Activated T-cell treated with anti-CD3 and anti-CD28 coated beads, Interleukin-2, amount 50 U/mL, for 72 hours (primary cell): Measurements from ENCODE around the gene FHL2. TPM values are rescaled to one million over a fixed set of nuclear protein-coding genes. Genes with fewer than 3 reads are reported as not detected.

Experiments used
- ATAC-seq, 2 donors: fragments of 150-1000 bp; cut with Tn5 transposase; replicated peaks in 1 of 2; 2 replicates each; pipeline ENCODE4 v1.10.0; 2021; ENCODE audit warnings: moderate library complexity in 2 of 2, mild to moderate bottlenecking in 1 of 2
- DNase-seq, 2 donors: peaks; one replicate each; pipeline ENCODE4 v3.0.0; 2021 to 2022; ENCODE audit warnings: mixed read lengths in 1 of 2
- H3K27ac Mint-ChIP-seq: one replicate; pipeline ENCODE4 v1.8.0; 2022; ENCODE audit warnings: mild to moderate bottlenecking, moderate library complexity, mixed read lengths
- H3K27me3 Mint-ChIP-seq: one replicate; pipeline ENCODE4 v1.8.0; 2022; ENCODE audit warnings: low read depth, mixed read lengths
- H3K36me3 Mint-ChIP-seq, 2 donors: one replicate each; pipeline ENCODE4 v1.8.0; 2022; ENCODE audit warnings: mixed read lengths in 2 of 2, mild to moderate bottlenecking in 1 of 2; ENCODE audit not compliant: insufficient read depth in 2 of 2
- H3K4me1 Mint-ChIP-seq: one replicate; pipeline ENCODE4 v1.8.0; 2022; ENCODE audit warnings: low read depth, mixed read lengths
- H3K4me3 Mint-ChIP-seq, 2 donors: one replicate each; pipeline ENCODE4 v1.8.0; 2022; ENCODE audit warnings: mild to moderate bottlenecking in 2 of 2, mixed read lengths in 2 of 2, moderate library complexity in 2 of 2
- H3K9me3 Mint-ChIP-seq, 2 donors: one replicate each; pipeline ENCODE4 v1.8.0; 2022; ENCODE audit warnings: mixed read lengths in 2 of 2
- total RNA-seq, 2 donors: library from RNA; stranded (reverse); gene quantifications; one replicate each; pipeline ENCODE4 v1.2.3, GENCODE V29; 2022

The FHL2 gene
- total RNA-seq, 2 donors from 2014 or later, result 2.2 to 7.1 TPM

DNA sequence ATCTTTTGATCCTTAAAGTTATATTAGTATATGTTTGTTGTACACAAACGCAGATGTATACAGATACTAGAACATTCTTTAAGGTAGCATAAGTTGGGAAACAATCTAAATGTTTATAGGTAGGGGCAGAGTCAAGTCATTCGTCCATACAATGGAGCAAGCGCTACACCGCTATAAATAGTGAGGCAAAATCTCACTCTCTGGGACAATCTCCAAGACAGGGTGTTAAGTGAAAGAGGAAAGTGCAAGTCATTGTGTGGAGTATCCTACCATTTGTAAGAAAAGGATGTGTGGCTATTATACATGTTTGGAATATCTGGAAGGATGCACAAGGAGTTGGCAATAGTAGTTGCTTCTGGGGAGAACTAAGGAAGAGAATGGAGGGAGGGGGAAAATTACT is 16.2 kb upstream of the FHL2 start:
- no peaks in the 10 kb centered on the region for H3K9me3 Mint-ChIP-seq
- no peaks in the 10 kb centered on the region for H3K36me3 Mint-ChIP-seq
- H3K4me3 Mint-ChIP-seq, result no peak overlapping the region
- DNase-seq (no peak), ATAC-seq (no peak)
- peaks cover 39% of the 10 kb centered on the region for H3K27me3 Mint-ChIP-seq
- H3K4me1 Mint-ChIP-seq, result peaks cover 18% of the 10 kb centered on the region
- H3K27ac Mint-ChIP-seq, result no peak overlapping the region

DNA sequence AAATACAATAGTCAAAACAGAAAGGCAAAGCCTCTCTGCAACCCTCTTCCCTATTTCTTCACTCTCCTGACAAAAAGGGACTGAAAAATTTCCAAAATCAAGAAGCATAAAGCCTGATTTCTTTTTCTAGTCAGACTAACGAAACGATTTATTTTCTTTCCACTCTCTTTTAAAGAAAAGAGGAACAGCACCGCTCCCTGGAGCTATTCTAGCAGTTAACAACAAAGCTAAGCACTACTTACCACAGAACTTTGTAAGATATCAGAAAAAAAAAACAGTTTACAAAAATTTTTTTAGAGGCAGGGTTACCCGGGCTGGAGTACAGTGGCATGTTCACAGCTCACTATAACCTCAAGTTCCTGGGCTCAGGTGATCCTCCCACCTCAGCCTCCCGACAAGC is 14.4 kb upstream of the FHL2 start:
- no peak overlapping the region for H3K27ac Mint-ChIP-seq
- ATAC-seq, result no peak
- peaks cover 17% of the 10 kb centered on the region for H3K4me1 Mint-ChIP-seq
- no peaks in the 10 kb centered on the region for H3K36me3 Mint-ChIP-seq
- H3K27me3 Mint-ChIP-seq, result peaks cover 39% of the 10 kb centered on the region
- H3K4me3 Mint-ChIP-seq, result no peak overlapping the region
- no peak for DNase-seq
- no peaks in the 10 kb centered on the region for H3K9me3 Mint-ChIP-seq

DNA sequence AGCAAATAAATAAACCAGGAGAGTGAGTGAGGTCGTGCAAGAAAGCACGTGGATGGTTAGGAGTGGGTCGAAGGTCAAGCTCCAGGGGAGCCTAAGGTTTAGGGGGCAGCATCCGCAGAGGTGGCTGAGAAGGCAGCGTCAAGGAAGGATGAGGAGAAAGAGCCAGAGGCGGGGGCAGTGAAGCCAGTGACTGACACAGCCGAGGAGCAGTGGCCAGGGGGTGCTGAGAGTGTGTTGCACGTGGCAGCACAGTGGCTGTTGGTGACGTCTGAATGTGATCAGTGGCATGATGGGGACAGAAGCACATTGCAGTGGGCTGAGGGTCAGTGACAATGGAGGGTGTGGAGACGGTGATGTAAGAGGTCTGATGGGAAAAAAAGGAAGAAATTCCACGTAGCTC is 13.7 kb upstream of the FHL2 start:
- H3K27ac Mint-ChIP-seq, result no peak overlapping the region
- no peak overlapping the region for H3K4me3 Mint-ChIP-seq
- H3K9me3 Mint-ChIP-seq, result no peaks in the 10 kb centered on the region
- peaks cover 39% of the 10 kb centered on the region for H3K27me3 Mint-ChIP-seq
- DNase-seq (no peak), ATAC-seq (no peak)
- H3K4me1 Mint-ChIP-seq, result peaks cover 11% of the 10 kb centered on the region
- no peaks in the 10 kb centered on the region for H3K36me3 Mint-ChIP-seq

DNA sequence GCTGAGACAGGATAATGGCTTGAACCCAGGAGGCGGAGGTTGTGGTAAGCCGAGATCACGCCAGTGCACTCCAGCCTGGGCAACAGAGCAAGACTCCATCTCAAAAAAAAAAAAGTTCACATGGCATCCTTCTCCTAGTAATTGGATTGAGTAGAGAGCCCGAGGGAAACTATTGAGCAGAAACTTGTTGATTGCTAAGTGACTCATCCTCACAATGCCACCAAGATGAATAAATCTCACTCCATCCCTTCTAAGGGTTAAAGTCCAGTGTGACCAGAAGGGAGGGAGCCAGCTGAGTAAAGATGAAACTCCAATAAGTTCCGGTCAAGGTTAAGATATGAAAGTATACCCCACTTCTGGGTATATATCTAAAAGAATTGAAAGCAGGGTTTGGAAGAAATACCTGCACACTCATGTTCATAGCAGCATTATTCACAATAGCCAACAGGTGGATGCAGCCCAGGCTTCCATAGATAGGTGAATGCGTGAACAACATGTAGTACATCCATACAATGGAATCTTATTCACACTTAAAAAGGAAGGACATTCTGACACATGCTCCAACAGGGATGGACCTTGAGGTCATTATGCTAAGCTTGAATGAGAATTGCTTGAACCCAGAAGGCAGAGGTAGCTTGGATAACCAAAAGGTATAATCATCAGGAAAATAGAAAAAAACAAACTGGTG is 13.0 kb upstream of the FHL2 start:
- H3K27me3 Mint-ChIP-seq, result peaks cover 32% of the 10 kb centered on the region
- no peak overlapping the region for H3K27ac Mint-ChIP-seq
- peaks cover 3% of the 10 kb centered on the region for H3K4me1 Mint-ChIP-seq
- no peak for ATAC-seq
- no peak for DNase-seq
- no peaks in the 10 kb centered on the region for H3K9me3 Mint-ChIP-seq
- no peaks in the 10 kb centered on the region for H3K36me3 Mint-ChIP-seq
- no peak overlapping the region for H3K4me3 Mint-ChIP-seq

DNA sequence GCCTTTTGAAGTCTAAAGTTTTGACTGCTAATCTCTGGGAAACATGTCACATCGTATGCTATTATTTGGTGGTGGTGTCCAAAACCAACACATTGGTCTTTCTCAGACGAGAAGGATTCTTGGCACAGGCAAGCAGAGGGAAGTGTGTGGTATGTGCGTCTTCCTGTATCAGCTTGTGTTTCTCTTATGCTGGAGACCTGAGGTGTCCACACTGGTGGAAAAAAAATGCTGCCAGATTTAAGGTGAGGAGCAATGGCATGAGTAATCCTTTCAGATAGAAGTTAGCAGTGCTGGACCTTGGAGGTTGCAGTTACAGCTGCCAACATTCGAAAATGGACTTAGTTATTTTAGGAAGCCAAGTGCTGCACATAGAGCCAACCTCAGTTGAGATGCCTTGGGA is 11.7 kb upstream of the FHL2 start:
- Mint-ChIP-seq H3K27me3 (peaks cover 33% of the 10 kb centered on the region), H3K9me3 (no peaks in the 10 kb centered on the region), H3K4me1 (no peaks in the 10 kb centered on the region), H3K4me3 (no peak overlapping the region), H3K36me3 (no peaks in the 10 kb centered on the region), H3K27ac (no peak overlapping the region)
- DNase-seq, result no peak
- no peak for ATAC-seq

DNA sequence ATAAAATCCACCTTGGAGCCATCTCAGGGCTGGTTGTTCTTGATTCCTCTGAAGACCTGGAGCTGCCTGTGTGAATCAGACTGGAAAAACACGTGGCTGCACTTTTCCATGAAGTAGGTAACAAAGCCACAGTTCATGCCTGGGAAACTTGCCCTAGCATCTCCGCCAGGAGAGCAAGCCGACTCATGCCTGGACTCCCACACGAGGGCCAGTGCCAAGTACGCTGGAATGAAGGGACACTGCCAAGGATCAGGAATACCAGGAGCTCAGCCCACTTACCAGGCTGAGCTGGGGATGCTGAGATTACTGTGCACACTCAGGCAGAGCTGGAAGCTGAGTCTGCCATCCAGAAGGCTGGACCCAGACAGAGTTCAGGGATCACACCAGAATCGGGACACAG is 10.9 kb upstream of the FHL2 start:
- DNase-seq, result no peak
- ATAC-seq, result no peak
- Mint-ChIP-seq H3K4me3 (no peak overlapping the region), H3K27me3 (peaks cover 37% of the 10 kb centered on the region), H3K27ac (no peak overlapping the region), H3K4me1 (no peaks in the 10 kb centered on the region), H3K36me3 (no peaks in the 10 kb centered on the region), H3K9me3 (no peaks in the 10 kb centered on the region)

DNA sequence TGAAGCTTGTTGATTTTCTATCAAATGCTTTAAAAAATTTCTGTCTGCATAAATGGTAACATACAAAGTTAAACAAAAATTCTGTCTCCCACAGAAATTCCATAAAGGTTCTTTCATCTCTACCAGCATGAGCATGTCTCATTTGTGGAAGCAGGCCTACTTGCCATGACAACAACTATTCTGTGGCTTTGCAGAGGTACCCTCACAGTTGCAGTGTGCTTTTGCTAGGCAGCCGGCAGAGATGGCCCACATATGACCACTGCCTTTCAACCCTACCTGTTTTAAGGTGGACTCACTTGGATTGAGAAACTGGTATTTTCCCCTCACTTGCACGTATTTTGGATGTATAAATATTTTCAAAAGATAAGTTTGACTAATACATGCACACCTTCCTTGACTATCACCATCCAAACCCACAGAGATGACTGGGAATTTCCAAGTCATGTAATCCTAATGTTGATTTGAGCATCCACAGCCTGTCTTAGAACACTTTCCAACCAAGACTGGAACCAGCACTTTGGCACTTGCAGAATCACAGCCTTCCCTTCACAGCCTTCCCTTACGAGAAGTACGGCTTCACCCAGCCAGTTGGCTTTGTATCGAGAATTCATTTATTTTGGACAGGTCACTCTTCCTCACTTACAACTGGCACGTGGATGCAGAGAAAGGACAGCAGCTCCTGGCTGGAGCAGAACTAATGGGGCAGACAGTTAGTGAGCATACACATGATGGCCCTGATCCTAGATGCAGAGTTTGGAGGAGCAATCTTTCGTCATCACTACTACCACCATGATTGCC is 9.3 kb upstream of the FHL2 start:
- peaks cover 34% of the 10 kb centered on the region for H3K27me3 Mint-ChIP-seq
- ATAC-seq, result no peak
- H3K36me3 Mint-ChIP-seq, result no peaks in the 10 kb centered on the region
- no peak overlapping the region for H3K27ac Mint-ChIP-seq
- no peaks in the 10 kb centered on the region for H3K9me3 Mint-ChIP-seq
- no peak for DNase-seq
- H3K4me1 Mint-ChIP-seq, result no peaks in the 10 kb centered on the region
- H3K4me3 Mint-ChIP-seq, result no peak overlapping the region

DNA sequence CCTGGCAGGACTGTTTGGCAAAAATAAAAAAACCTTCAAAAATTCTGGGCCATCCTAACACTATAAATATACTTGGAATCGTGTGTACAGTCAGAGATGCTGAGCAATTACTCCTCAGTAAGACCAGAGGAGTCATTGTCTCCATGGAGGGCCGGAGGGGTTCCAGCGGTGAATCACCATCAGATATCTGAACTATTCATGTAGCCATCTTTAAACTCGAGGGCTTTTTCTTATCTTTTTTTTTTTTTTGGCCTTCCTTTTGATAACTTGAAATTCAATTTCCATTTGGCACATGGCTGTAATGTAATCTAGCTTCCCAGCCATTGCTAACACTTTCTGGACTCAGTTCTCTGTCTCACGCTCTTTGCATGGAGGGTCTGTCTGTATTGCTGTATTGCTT is 7.4 kb upstream of the FHL2 start:
- DNase-seq (no peak), ATAC-seq (no peak)
- H3K36me3 Mint-ChIP-seq, result no peaks in the 10 kb centered on the region
- H3K27me3 Mint-ChIP-seq, result peaks cover 21% of the 10 kb centered on the region
- H3K9me3 Mint-ChIP-seq, result no peaks in the 10 kb centered on the region
- no peak overlapping the region for H3K27ac Mint-ChIP-seq
- no peaks in the 10 kb centered on the region for H3K4me1 Mint-ChIP-seq
- no peak overlapping the region for H3K4me3 Mint-ChIP-seq

DNA sequence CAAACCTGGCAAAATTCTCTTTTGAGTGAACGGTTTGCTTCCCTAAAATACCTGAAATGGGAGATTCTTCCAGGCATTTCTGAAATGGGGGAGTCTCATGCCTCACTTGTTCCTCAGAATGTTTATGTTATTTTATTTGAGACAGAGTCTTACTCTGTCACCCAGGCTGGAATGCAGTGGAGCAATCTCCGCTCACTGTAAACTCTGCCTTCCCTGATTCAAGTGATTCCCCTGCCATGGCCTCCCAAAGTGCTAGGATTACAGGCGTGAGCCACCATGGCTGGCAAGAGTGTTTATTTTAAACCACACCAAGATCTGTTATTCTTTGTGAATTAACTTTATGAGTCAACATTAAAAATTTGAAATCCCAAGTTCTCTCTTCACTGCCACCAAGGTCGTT is 6.4 kb upstream of the FHL2 start:
- Mint-ChIP-seq H3K27me3 (peaks cover 21% of the 10 kb centered on the region), H3K27ac (no peak overlapping the region), H3K4me3 (no peak overlapping the region), H3K4me1 (no peaks in the 10 kb centered on the region), H3K36me3 (no peaks in the 10 kb centered on the region), H3K9me3 (no peaks in the 10 kb centered on the region)
- no peak for DNase-seq
- no peak for ATAC-seq

DNA sequence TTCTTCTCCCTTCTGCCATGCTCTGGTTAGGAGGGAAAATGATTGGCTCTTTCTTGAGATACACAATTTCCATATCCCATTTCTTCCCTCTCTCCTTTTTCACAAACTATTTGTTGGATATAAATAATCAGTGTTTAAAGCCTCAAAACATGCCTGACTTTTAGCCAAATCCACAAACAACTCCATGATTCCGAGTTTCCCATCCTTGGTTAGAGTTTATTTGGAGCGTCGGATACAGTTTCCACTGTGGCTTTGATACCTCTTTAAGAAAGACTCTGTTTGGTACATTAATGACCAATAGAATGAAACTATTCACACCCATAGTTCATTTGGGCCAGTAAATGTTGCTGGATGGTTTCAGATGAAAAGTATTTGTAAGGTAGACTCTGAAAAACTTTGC is 5.9 kb upstream of the FHL2 start:
- no peak overlapping the region for H3K27ac Mint-ChIP-seq
- H3K36me3 Mint-ChIP-seq, result no peaks in the 10 kb centered on the region
- no peak for DNase-seq
- no peak for ATAC-seq
- no peaks in the 10 kb centered on the region for H3K9me3 Mint-ChIP-seq
- H3K27me3 Mint-ChIP-seq, result peaks cover 27% of the 10 kb centered on the region
- H3K4me3 Mint-ChIP-seq, result no peak overlapping the region
- H3K4me1 Mint-ChIP-seq, result no peaks in the 10 kb centered on the region

DNA sequence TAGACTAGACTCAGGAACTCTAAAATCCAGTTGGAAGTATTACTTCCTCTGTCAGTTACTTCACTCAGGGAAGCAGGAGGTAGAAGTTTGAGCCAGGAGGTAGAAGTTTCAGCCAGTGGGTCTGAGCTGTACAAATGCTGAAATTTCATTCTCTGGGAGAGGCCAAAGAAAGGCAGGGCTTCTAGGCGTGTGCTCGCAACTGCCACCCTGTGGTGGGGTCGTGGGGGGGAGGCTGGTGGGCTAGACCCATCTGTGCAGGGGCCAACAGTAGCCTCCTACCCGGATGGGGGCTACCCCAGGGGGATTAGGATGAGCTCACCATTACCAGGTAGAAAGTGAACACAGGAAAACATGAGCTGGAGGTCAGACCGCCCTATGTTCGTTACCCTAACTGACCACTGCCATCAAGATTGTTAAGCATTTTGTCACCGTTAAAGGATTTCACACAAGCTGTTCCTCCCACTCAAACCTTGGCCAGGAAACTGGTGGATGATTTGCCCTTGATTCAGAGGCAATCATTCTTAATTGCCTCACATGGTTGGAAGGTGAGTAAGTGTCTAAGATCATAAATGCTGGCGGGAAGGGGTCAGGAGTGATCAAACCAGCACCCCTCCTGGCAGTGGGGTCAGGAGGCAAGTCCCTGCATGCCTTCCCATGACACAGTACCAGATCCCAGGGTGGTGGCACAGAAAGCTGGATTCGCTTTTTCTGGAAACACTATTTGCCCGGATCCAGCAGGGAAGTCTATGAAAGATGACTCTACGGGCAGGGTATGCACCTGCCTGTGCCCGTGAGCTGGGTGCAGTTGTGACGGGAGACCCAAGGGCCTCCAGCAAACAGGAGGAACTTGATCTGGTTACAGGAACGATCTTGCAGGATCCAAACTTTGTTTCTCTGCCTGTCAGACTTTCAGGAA is 5.2 kb upstream of the FHL2 start:
- H3K9me3 Mint-ChIP-seq, result no peaks in the 10 kb centered on the region
- ATAC-seq, result no peak

DNA sequence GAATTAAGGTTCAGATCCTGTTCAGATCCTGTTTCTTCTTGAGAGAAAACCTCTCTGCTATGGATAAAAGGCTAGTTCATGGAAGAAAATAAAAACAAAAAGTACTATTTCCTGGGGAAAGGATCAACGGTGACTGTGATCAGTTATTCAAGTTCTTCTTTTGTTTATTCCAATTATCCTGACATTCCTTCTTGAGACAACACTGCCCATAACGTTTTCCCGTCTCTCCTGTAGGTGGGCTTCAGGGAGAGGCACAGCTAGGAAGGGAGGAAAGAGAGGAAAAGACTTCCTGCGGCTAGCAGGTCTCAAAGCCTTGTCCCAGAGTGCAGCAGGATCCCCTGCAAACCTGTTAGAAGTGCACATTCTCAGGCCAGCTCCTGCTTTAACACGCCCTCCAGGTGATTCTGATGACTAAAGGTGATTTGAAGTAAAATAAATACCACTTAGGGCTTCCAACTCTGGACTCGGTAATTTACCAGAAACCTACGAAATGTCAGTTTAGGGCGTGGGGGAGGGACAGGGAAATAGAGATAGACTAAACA is 4.5 kb upstream of the FHL2 start:
- Mint-ChIP-seq H3K4me1 (no peaks in the 10 kb centered on the region), H3K27ac (no peak overlapping the region), H3K9me3 (no peaks in the 10 kb centered on the region), H3K4me3 (no peak overlapping the region), H3K36me3 (no peaks in the 10 kb centered on the region), H3K27me3 (peaks cover 32% of the 10 kb centered on the region)
- ATAC-seq (no peak), DNase-seq (no peak)

More for the DNA sequence above, 5.2 kb upstream of the FHL2 start:
- H3K4me1 Mint-ChIP-seq, result no peaks in the 10 kb centered on the region
- no peak overlapping the region for H3K4me3 Mint-ChIP-seq
- H3K27ac Mint-ChIP-seq, result no peak overlapping the region
- no peaks in the 10 kb centered on the region for H3K36me3 Mint-ChIP-seq
- peaks cover 32% of the 10 kb centered on the region for H3K27me3 Mint-ChIP-seq
- no peak for DNase-seq

DNA sequence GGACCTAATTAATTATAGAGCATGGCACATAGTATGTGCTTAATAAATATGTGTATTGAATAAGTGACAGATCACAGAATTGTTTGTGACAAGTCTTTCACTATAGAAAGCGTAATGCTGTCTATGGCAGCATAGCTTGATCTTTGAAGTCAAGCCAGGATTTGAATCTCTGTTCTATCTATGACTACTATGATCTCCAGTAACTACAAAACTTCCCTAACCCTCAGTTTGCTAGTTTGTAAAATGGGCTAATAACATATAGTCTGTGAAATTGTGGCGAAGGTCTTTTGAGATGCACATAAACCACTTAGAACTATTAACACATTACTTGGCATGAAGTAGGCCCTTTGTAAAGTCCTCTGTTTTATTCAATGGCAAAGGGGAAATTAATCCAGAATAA is 4.0 kb upstream of the FHL2 start:
- Mint-ChIP-seq H3K4me3 (no peak overlapping the region), H3K27me3 (peaks cover 32% of the 10 kb centered on the region), H3K36me3 (no peaks in the 10 kb centered on the region), H3K9me3 (no peaks in the 10 kb centered on the region), H3K4me1 (no peaks in the 10 kb centered on the region), H3K27ac (no peak overlapping the region)
- no peak for DNase-seq
- no peak for ATAC-seq
